Activated CD8-positive, alpha-beta memory T cell treated with anti-CD3 and anti-CD28 coated beads for 1 hour (primary cell): ENCODE measurements around the gene NCEH1.
"Not testable (repeated sequence)": the region's sequence is repeated elsewhere in the genome, so short reads cannot be mapped to it uniquely, and the experiment has no call there.

Experiments
- DNase-seq, 2 donors: peaks; one replicate each; pipeline ENCODE4 v3.0.0-alpha.2; 2020; ENCODE audit warnings: low read depth in 1 of 2; ENCODE audit errors: extremely low read depth in 1 of 2

NCEH1 gene

DNA sequence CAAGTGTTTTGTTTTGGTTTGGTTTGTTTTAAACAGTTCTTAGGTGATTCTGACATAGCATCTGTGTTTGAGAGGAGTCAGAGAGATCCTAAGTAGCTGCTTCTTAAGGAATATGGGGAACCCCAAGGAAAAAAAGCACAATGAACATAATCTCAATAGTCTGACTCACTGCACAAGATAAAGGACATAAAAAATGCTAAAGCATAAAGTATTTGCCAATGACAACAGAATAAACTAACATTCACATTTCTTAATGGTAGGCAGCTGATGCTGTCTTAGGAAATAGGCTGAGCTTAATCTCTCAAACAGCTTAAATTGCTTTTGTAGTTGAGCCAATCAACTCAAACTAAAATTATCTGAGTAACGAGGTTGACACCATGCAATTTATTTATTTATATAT, 2.9 kb downstream of the NCEH1 start:
- no peak for DNase-seq

DNA sequence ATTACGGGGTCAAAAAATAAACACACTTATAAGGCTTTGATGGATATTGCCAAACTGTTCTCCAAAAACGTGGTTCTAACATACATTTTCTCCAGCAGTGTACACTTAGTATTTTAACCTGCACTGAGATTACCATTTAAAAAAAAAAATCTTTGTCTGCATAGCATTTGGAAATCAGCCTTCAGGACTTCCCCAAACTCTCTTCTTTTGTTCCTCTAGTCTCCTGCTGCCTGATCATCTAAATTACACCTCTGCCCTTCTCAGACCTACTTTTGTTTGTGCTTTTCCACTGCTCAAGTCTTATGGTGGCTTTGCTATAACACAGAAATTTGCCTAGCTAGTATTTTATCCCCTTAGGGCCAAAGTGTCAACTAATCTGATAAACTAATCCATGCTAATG, 3.8 kb downstream of the NCEH1 start:
- DNase-seq, result no peak

DNA sequence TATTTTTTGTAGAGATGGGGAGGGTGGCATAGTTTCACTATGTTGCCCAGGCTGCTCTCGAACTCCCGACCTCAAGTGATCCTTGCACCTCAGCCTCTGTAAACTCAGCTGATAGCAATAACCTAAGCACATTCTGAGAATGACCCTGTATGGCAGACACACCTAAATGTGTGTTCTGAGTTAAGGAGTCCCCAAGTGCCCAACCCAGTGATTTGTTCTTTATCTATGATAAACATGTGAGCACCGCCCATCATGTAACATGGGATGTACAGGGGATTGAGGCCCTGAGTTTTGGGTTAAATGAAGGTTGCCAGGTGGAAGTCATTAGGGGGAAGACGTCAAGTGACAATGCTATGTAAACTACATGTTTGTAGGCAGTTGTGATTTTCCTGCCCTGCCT, 5.7 kb downstream of the NCEH1 start:
- no peak for DNase-seq

DNA sequence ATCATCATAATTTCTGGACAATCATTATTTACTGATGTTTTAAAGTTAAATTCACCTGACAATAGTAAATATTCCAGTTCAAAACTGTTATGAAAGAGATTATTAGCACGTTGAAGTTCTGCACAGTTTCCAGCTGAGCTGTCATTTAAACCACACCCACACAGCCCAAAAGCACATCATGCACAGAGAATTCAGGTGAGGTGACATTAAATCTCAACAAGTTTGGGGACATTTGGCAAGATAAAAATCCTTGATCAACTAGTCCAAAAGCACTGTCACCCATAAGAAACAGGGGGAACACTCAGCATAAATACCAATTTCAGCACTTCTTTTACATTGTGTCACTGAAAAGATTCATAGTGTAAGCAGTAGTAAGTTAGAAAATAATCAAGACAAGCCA, 6.9 kb downstream of the NCEH1 start:
- DNase-seq, result no peak

DNA sequence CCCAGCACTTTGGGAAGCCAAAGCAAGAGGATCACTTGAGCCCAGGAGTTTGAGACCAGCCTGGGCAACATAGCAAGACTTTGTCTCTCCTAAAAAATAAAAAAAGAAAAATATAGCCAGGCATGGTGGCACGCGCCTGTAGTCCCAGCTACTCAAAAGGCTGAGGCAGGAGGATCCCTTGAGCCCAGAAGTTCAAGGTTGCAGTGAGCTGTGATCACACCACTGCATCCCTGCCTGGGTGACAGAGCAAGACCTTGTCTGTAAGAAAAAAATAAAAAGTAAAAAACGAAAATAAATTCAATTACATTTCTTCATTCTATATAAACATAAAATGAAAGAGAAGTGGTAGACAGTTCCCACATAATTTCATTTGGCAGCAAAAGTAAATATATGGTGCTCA, 8.1 kb downstream of the NCEH1 start:
- DNase-seq, result not testable (repeated sequence)

DNA sequence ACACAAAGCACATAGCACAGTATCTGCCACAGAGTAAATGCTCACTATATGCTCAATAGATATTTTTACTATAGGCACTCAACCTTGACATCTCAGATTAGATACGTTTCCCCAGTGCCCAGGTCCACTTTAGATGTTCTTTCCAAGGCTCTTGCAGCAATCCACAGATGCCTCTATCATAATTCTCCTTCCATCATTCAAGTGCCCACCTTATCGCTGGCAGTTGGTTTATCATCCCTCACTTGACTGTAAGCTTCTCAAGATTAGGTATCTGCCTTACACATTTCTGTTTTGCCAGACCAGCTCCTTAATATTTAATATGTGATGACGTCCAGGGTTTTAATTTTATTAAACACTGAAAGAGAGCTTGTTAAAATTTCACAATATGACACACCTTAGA, 8.6 kb downstream of the NCEH1 start:
- DNase-seq, result no peak

DNA sequence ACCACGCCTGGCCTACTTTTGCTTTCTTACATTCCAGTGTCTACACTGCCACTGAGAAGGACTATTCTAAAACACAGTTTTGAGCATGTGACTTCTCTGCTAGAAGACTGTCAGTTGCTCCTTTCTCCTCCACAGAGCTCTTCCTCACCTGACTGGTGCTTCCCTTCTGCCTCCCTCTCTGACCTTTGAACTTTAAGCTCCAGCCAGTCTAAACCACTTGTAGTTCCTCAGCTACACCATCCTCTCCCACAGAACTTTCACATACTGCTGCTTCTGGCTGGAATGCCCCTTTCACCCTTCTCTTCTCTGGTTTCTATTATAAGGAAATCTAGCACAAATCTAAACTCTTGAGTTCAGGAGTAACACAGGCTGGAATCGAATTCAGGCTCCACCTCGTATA, 9.1 kb downstream of the NCEH1 start:
- no peak for DNase-seq

DNA sequence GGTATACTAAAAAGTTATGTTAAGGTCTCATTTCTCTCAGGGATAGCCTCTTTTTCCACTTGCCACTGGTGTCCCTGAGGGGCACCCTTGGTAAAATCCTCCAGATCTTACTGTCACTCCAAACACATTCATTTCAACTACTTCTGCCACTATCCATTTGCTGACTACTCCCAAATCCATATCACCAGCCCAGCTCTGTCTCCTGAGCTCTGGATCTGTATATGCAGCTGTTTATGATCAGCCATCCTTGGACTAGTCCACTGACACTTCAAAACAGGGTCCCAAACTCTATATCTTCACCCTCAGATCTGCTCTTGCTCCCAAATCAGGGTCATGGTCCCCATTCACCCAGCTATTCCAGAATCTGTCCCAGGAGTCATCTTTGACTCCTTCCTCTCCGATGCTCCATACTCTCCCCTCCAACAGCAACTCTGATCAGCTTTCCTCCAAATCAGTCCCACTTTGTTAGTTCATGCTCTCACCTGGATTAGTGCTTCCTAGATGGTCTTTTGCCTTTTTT, 9.9 kb downstream of the NCEH1 start:
- no peak for DNase-seq

DNA sequence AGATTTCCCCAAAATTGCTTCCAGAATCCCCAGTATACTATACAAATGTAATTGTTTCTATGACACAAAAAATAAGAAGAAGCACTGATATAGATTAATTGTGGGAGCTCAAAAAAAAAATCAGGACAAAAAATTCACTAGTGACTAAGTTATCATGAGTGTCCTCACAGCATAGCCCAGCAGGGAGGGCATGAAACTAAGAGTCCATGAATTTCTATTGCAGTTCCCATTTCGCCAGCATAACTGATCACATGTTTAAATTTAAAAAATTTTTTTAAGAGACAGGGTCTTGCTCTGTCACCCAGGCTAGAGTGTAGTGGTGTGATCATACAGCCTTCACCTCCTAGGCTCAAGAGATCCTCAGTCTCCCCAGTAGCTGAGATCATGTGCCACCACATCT, 10.6 kb downstream of the NCEH1 start:
- no peak for DNase-seq

DNA sequence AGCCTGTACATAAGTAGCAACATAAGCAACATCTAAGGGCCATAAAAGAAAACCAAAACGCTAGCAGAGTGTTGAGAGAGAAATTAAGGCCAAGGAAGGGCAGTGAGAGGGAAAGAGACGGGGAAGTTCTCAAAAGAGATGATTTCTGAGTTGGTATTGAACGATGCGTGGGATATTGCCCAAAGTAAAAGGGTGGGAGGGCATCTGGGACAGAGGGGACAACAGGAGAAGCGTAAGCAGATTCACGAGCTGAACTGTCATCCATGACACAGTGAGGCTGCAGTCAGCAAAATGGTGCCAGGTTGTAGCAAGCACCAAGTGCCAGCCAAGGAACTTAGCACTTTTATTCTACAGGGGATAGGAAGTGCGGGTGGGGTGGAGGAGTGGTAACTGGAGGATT, 11.8 kb downstream of the NCEH1 start:
- DNase-seq, result no peak

DNA sequence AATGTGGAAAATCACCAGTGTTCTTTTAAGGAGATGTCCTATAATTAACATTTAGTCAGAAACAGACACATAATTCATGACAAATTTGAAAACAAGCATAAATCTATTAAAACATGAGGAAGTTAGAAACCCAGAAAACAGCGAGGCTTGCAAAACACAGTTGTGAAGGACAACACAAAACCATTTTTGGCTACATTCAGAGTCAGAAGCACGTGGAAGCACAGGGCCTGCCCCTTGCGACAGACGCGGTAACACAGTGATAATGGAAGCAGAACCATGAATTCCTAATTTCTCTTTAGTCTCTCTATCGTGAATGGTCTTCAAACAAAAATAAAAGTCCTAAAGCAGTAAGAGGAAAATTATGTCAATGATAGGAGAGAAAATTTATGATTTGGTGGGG, 12.2 kb downstream of the NCEH1 start:
- no peak for DNase-seq

DNA sequence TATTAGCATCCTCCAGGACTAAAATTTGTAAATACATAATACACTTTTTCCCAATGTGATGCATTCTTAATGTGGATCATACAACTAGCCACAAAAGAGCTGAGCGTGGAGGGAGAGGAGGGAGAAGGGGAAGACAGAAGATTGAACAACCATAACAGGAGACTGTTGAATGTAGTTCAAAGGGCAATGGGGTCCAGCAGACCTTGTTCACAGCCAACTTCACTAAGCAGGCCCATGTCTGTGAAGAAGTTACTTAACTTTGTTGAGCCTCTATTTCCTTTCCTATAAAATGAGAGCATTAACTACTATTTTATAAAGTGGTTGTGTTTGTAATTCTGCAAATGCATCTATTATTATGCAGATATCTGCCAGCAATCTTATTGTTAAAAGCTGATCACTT, 13.3 kb downstream of the NCEH1 start:
- no peak for DNase-seq

DNA sequence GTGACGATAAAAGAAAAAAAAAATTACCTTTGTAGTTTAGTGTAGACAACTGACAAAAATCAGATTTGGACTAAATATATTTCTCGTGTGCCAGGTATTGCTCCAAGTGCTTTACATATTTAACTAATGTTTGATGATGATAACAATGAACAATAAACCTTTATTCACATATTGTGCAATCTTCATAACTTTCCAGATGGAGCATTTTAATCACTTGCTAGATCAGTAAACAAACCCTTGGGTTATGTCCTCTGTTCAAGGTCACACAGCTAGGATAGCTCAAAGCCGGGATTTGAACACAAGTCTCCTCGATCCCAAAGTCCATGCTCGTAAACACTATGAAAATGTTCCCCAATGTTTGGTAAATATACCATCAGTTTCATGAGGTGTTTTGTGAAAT, 14.5 kb downstream of the NCEH1 start:
- no peak for DNase-seq

DNA sequence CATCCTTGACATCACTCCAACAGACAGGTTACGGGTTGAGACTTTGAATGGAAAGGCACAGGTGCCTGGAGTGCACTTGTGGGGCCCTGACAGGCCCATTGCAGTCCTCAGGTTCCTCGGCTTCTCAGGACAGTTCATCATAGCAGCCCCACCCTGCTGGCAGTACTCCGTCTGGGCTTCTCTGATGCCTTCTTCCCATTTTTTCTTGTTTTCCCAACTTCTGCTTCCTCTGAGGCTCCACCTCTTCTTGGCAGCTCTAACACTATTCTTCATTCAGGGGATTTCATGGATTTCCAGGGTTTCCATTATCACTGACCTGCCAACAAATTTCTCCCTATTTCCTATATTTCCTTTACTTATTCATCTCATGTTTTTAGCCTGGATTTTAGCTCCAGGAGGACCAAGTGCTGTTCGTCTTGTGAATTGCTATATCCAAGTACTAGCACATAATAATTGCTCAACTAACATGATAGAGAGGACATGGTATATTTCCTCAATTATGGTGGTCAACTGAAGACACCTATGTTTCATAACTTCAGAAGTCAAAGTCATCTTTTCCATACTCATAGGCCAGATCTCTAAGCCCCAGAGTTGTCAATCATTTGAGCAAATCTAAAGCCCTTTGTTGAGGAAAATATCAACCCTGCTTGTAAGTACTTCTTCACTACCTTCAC, 16.2 kb downstream of the NCEH1 start:
- DNase-seq, result no peak

DNA sequence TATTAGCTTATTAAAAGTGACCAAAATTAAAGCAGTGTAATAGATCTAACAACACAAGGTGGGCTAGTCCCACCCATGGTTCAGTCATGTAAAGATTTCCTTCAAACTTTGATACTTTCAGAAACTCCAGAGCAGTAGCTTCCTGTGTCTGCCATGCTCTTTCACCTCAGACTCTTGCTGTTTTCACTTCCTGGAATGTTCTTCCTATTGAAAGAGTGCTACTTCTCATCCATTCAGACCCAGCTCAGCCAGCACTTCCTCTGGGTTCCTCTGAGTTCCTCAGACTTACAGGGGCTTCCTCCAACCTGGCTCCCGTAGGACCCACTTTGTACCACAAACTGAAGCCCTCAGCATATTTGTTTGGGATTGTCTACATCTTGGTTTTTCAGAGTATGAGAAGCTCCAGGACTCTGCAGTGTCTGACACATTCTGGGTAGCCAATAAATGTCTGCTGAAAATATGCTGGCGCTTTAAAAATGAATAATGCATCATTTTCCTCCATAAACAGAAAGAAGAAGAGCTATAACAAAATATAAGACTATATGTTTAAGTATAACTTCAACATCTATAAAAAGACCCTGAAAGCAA, 18.0 kb downstream of the NCEH1 start:
- no peak for DNase-seq

DNA sequence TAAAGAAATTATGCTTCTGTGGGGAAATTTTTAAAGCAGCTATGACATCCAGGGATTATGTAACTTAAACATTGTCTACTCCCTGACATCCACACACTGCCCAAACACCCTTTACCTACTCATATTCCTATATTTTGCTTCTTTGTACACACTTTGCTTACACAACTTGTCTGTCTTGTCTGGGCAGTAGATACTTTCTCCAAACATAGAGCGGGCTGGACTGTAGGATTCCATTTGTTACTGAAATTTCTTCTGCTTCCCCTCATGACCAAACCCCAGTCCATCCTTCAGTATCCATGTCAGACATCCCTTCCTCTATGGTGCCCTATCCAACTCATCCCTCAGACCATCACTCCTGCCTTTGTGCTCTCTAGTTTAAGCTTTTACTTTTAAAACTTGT, 19.9 kb downstream of the NCEH1 start:
- DNase-seq, result no peak

DNA sequence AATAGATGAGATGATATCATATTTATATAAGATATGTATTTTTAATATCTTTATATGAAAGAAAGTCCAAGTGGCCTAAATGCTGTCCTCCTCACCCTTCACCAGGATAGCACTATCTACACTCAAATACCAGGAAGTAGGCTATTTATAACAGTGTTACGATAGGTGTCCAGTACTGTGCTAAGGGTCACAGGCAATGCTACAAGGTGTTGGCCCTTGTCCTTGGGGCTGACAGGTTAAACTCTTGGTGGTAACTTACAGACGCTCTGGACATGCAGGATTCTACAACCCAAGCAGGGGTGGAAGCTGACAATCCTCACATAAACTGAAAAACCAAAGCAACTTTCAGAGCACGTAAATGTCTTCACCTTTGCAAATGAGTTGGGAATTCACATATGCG, 22.3 kb downstream of the NCEH1 start:
- DNase-seq, result no peak

DNA sequence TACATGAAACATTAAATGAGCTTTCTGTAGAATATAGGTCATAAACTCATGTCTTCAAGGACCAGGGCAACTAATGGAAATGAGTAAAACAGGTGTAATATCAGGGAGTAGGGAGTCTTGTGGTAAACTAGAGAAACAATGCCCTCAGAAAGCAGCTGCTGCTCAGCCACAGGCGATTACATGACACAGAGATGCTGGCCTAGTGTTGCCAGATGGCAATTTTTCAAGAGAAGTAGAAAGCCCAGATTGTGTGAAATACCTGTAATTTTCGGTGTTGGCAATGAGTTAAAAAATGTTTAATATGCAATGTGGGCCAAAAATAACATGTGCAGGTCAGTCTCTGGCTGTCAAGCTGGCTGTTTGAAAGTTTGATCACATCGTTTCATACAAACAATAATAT, 23.4 kb downstream of the NCEH1 start:
- no peak for DNase-seq

DNA sequence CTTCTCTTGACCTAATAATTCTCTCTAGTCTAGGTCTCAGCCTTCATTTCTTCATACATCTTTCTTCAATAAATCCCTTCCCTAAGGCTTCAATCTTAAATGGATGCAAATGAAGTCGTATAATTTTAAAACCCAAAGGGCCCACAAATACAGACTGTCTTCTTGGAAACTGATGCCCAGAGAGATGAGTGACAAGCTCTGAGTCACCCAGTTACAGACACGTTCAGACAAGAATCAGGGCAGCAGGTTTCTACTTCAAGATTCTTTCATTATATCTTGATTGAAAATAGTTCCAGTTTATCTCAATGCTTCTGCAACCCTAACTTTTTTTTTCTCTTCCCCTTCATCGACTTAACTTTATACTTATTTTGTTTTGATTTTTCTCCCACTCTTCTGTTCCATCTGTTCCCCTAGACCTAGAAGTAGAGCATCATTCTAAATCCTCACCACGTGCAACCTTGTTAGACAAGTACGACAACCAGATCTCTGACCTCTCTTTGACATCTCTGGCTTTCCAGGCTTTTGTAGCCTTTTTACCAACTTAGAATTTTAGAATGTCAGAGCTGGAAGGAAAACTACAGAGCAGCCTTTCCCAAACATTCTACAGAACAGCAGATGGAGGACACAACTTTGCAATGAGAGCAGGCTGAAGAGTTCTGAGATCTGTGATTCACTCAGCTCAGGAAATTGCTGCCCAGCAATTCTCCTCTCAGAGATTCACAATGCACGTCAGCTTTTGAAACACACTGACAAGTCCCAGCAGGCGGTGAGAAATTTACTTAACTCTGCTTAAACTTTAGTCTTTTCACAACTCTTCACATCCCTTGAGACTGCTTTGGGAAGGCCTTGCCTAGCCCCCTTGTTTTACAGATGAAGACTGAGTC, 25.3 kb downstream of the NCEH1 start:
- DNase-seq, result no peak

DNA sequence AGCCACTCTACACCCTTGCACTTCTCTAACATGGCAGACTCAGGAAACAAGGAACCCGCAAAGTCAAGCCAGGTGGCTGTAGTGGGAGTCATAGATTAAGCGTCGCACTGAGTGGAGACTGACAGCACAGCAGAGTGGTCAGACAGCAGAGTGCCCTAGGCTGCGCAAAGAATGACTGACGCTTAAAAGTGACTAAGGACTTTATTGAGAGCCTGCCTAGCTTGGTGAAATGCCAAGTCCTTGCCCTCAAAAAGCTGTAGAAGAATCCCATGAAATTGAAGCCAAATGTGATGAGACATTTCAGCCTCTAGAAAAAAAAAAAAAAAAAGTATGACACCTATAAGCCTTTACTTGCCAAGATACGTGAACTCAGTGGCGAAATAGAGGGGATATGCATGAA, 30.2 kb downstream of the NCEH1 start:
- no peak for DNase-seq

DNA sequence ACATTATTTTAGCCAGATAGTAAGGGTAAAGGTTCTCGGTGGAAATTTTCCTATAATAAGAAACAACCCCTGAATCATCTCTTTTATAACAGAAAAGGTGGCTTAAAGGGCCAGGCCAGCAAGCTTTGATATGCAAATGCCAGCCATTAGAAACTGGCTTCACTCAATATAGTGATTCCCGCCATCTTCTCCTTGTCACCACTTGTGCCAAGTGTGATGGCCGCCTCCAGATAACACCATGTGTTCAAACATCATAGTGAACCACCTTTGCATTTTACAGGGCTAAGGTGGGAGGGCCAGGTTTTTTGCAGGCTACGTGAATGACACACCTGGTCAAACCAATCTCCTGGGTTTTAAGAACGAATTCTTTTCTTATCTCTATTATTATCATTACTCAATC, 31.3 kb downstream of the NCEH1 start:
- DNase-seq, result no peak

DNA sequence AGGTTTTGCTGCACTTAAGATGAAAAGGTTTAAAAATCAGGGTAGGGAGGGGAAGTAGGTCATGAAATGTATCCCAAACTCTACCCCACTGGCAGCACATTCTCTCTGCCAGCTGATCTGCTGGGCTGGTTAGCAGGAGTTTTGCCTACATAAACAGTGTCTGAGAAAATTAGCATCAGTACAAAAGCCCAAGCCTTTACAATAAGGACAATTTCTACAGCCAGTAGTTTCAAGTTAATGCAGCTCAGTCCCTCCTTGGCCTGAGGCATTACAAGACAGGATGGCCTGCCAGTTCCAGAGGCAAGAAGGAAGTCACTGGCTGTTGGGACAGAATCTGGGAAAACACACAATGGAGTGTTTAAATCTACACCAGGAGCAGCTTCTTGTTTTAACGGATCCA, 32.8 kb downstream of the NCEH1 start:
- DNase-seq, result no peak
